DMS79 (cell line): Measurements from ENCODE around the gene TSPAN16.
"Not testable (repeated sequence)": the region's sequence is repeated elsewhere in the genome, so short reads cannot be mapped to it uniquely, and the experiment has no call there.

Experiments used
- DNase-seq: peaks from one replicate; lab custom pipeline; 2025; lab: John Stamatoyannopoulos, UW

TSPAN16 gene

DNA sequence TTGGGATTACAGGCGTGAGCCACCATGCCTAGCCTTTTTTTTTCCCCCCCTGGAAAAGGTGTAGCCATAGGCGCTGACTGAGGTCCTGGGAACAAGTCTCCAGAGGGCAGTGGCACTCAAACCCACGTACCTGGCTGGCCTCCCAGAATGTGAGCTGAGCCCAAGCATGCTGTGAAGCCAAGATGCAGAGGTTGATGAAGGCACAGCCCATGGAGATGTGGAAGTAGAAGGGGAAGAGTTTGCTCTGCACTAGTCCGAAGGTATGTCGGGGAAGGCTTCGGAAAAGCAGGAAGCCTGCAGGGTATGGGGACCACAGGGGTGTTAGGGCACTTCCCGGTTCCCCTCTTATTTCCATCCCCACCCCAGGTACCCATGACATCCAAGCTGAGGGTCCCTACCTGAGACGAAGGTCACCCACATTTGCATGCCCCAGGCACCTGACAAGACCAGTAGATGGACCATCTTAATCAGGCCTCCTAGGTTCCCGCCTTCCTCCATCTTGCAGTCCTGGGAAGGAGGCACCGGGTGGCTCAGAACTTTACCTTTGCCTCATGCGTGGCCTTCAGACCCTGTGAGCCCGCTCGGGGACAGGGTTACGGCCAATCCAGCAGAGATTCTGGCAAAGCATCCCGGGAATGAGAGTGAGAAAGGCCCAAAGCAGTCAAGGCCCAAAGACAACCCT, 49.3 kb downstream of the TSPAN16 start:
- DNase-seq = peak; percentile 60

DNA sequence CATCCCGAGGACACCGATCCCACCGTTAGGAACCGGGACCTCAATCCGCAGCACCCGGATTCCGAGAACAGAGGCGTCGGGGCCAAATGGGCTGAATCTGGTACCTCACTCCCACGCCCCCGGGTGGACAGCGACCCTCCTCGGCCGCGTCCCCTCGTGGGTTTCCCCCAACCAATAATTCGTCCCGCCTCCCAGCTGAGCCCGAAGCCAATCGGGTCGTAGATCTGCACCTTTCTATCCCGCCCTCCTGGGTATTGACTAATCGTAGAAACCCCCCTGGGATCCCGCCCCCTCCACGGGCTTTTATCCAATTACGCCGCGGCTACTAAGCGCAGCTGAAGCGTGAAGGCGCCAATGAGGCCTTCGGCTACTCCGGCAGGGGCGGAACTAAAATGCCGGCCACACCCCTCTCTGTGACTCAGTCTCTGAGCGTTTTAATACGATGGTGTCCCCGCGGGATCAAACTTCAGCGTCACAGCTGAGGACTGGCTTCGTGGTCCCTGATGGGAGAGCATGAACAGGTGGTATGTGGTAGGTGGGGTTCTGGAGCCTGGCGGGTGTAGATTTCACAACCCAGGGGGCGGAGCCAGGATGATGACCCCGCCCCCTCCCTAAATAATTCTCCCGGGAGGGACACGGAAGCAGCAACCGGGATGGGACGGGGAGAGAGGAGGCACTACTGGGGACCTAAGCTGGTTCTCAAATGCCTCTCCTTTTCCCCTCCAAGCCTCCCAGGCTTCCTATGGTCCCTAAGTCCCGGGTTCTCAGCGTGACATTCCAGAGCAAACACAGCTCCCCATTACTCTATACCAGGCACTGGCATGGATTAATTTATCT, 50.4 kb downstream of the TSPAN16 start, which contains the start of the genes CCDC159 and TMEM205:
CCDC159 (plus strand) TSS at position 416 of the 837 bp plus-strand sequence; CDS start at position 504, 88 bp downstream.
TMEM205 (minus strand) TSS at position 165 of the 837 bp plus-strand sequence. CDS start 649 bp downstream, outside the sequence.
- DNase-seq = peak; percentile 99

DNA sequence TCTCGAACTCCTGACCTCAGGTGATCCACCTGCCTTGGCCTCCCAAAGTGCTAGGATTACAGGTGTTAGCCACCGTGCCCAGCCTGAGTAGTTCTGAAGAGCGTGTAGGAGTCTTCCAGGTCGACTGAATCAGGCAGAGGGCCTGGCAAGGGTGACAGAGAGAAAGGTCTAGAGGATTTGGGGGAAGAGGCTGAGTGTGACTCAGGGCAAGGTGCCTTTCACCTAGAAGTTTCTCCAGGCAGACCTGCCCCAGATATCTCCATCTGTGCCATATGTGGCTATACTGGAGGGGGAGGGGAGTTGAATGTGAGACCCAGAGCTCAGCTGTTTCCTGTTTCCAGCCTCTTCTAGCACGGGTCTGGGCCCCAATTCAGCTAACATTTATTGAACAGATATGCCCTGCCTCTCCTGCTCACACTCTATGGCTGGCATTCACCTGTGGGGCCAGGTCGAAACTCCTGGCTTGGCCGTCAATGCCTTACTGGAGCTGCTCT, 51.6 kb downstream of the TSPAN16 start:
- no peak for DNase-seq

DNA sequence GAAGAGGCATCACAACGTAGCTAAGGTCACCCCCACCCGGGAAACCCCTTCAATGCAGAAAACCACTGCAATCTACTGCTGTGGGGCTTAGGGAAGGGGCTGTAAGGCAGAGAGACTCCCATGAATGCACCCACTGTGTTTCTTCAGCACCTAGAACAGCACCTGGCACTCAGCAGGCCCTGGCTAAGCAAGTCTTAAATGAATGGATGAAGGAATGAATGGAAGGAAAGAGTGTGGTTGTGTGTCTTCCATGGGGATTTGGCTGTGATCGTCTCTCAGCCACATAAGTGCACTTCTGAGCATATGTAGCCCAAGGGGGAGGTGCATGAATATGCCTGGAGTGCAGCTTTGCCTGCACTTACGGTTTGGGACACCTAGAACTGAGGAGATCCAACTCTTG, 53.2 kb downstream of the TSPAN16 start:
- no peak for DNase-seq

DNA sequence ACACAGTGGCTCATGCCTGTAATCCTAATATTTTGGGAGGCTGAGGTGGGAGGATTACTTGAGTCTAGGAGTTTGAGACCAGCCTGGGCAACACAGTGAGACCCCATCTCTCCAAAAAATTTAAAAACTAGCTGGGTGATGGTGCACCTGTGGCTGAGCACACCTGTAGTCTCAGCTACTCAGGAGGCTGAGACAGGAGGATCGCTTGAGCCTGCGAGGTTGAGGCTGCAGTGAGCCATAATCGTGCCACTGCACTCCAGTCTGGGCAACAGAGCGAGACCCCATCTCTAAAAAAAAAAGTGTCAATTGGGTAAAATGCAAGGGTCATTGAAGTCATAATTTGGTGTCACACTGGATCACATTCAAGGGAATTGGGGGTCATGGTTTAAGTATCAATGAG, 58.1 kb downstream of the TSPAN16 start:
- not testable (repeated sequence) for DNase-seq

DNA sequence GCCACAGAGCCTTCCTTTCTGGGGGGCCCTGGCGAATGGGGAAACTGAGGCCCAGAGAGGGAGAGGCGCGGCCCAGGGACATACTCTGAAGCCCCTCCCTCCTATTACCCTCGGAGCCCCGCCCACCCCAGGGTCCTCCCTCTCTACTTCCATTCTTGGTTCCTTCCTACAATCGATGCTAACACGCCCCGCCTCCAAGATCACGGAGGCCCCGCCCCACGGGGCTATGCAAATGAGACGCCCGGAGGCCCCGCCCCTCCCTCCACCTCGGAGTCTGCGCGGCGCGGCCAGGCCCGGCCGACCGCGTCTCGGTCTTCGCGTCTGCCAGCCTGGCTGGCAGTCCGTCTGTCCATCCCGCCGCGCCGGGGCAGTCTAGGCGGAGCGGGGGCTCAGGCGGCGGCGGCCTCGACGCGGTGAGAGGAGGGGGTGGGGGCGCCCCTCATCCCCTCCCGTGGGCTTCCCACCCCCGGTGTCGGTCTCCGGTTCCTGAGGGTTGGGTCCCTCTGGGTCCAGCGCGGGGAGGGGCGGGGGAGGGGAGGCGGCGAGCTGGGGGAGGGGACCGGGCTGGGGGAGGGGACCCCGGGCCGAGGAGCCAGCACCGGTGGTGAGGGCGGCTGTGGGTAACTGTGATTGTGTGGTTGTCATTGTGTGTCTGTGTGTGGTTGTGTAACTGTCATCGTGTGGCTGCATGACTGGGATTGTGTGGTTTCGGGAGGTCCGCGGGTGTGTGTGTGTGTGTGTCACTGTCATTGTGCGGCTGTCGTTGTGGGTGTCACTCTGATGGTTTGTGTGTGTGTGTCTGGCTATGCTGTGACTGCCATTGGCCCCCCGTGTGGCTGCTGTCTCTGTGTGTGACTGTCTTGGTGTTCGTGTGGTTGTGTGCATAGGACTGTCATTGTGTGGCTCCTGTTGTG, 59.5 kb downstream of the TSPAN16 start, which contains the start of gene PLPPR2:
PLPPR2 (plus strand) TSS at position 273 of the 914 bp plus-strand sequence. CDS start 2,242 bp downstream, outside the sequence.
- DNase-seq = peak; percentile 38

DNA sequence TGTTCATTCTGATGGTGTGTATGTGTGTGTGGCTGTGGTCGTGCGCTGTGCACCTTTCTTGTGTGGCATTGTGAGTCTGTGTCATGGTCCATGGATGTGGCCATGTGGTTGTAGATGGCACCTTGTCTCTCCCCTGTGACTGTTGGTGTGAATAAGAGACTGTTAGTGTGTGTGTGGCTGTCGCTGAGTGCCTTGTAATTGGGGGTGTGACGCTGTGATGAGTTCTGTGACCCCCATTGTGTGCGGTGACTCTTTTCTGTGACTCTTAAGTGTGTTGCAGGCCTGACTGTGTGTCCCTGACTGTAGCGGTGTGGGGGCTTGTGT, 60.1 kb downstream of the TSPAN16 start:
- DNase-seq = no peak

DNA sequence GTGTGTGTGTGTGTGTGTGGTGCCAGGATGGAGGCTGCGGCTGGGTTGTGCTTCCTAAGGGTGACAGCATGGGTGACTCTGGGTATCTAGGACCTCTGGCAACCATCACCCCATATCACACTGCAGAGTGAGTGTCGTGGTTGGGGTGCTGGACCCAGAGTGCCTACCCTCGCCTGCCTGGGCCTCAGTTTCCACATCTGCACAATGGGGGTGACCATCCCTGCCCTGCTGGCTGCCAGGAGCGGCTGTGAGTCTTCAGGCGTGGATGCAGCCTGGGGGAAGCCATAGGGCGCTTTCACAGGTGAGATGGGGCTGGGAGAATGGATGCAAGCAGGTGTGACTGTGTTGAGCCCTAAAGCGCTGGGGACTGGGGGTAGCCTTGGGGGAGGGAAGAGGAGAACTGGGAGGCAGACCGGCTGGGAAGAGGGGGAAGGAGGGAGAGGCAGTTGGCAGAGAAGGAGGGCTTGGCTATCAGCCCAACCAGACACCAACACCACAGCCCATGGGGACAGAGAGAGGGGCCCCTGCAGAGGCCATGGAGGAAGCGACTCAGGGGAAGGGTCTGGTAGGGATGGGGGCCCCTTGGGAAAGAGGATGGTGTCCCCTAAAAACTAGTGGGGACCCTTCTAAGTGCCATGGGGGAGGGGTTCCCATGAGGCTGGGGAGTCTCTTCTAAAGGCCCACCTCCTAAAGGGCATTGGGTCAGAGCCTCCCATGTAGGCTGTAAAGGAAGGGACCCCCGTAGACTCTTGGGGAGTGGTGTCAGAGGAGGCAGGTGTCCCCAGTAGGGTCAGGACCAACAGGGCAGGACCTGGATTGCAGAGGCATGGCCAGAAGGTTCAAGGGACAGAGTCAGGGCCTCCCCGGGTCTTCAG, 61.0 kb downstream of the TSPAN16 start:
- DNase-seq = no peak

DNA sequence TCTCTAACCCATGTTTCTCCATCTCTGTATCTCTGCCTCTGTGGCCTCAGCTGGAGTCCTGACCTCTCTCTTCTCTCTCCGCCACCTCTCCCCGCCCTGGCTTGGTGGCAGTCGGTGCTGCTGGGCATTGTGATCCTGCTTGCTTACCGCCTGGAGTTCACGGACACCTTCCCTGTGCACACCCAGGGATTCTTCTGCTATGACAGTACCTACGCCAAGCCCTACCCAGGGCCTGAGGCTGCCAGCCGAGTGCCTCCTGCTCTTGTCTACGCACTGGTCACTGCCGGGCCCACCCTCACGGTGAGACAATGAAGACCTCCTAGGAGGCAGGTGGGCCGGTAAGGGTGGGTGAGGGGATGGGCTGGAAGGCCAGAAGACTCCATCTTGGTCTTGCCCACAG, 63.5 kb downstream of the TSPAN16 start:
- DNase-seq = no peak

DNA sequence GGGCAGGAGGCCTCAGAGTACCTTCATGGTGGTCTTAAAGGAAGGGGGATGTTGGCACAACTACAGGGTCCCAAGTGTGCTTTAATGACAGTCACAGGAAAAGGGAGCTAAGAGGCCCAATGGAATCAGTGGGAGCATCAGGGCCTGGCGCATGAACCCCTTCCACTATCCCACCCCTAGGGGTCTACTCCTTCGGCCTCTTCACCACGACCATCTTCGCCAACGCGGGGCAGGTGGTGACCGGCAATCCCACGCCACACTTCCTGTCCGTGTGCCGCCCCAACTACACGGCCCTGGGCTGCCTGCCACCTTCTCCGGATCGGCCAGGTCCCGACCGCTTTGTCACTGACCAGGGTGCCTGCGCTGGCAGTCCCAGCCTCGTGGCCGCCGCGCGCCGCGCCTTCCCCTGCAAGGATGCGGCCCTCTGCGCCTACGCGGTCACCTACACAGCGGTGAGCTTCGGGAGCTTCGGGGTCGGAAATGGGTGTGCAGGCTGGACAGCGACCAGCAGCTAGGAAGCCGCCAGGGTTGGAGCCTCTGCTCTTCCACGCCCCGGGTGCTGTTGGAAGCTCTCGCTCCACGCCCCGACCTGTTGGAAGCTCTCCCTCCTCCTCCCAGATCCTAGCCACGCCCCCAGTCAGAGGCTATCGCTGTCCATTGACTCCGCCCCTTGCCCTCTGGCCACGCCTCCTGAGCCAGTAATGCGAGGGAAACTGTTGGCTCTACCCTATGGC, 65.2 kb downstream of the TSPAN16 start:
- DNase-seq = no peak

DNA sequence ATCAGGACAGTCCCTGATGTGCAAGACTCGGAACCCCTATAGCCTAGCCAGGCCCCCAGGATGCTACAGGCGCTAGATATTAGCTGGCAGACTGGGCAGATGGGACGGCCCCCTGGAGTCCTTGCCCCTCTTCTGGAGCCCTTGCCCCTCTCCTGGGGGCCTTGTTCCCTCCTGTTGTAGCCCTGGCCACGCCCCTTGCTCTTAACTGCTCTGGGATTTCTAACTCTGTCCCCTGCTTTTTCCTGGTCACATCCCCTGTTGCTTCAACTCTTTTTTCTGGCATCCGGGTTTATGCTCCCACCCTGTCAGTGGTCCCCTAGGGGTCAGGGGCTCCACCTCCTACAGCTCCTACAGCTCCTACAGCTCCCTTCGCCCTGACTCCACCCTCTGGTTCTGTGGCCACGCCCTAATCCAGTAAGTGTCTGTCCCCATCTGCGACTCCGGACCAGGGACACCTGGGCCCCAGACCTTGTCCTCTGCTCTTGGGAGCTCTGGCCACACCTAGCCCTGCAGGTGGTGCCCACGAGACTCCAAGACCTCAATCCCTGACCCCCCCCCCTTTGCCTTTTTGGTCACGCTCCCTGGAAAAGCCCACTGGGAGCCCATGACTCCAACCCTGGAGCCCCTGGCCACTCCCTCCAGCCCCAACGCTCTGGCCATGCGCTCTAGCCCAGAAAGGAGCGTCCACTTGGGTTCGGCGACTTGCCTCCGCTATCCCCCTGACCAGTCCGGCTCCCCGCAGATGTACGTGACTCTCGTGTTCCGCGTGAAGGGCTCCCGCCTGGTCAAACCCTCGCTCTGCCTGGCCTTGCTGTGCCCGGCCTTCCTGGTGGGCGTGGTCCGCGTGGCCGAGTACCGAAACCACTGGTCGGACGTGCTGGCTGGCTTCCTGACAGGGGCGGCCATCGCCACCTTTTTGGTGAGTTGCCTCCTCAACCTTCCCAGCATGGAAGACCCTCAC, 66.1 kb downstream of the TSPAN16 start:
- no peak for DNase-seq

DNA sequence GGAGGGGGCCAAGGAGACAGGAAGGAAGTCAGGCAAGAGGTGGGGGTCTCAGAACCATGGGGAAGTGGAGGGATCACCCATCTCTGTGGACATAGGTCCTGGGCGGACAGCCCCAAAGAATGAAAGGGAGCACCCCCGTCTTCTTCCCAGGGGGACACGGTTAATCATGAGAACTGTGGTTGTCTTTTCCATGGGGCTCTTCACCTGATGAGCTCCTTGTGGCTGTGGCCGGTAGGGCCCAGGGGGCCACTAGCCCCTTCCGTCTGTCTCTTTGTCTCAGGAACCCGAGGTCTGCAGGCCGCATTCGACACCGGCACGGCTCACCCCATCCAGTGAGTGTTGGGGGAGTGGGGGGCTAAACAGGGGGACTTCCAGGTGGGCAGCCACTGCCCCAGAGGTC, 67.9 kb downstream of the TSPAN16 start:
- DNase-seq = no peak

DNA sequence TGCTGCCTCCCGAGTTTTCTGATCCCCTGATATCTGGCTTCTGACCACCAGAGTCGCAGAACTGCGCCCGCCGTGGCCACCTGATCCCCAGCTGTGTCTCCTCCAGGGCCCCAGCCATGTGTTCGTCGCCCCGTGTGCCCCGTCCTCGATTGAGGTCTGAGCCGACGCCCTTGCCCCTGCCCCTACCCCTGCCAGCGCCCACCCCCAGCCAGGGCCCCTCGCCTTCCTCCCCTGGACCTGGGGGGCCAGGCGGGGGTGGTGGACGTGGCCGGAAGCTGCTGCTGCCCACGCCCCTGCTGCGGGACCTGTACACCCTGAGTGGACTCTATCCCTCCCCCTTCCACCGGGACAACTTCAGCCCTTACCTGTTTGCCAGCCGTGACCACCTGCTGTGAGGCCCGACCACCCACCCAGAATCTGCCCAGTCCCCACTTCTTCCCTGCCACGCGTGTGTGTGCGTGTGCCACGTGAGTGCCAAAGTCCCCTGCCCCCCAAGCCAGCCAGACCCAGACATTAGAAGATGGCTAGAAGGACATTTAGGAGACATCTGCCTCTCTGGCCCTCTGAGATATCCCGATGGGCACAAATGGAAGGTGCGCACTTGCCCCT, 68.4 kb downstream of the TSPAN16 start:
- no peak for DNase-seq

DNA sequence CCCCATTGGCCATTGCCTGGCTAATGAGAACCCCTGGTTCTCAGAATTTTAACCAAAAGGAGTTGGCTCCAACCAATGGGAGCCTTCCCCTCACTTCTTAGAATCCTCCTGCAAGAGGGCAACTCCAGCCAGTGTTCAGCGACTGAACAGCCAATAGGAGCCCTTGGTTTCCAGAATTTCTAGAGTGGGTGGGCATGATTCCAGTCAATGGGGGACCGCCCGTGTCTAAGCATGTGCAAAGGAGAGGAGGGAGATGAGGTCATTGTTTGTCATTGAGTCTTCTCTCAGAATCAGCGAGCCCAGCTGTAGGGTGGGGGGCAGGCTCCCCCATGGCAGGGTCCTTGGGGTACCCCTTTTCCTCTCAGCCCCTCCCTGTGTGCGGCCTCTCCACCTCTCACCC, 69.0 kb downstream of the TSPAN16 start:
- DNase-seq = no peak
